Liver (tissue), 9 donors: Measurements from ENCODE around the gene PHAX. TPM values are rescaled to one million over a fixed set of nuclear protein-coding genes. Genes with fewer than 3 reads are reported as not detected.

ENCODE experiments used
- DNase-seq: peaks from one replicate; pipeline ENCODE4 v3.0.0-alpha.2; 2017; ENCODE audit warnings: low spot score
- H3K27ac ChIP-seq, 2 donors: one replicate each; pipeline ENCODE4 v1.7.0; 2013; ENCODE audit warnings: inconsistent platforms in 2 of 2, low read length in 2 of 2, control low read depth in 1 of 2, low read depth in 1 of 2, mild to moderate bottlenecking in 1 of 2
- H3K27me3 ChIP-seq, 4 donors: one replicate each; pipeline versions ENCODE4 v1.6.1 to v1.7.0; 2013; ENCODE audit warnings: low read length in 3 of 4, inconsistent platforms in 1 of 4, mild to moderate bottlenecking in 1 of 4, moderate library complexity in 1 of 4; ENCODE audit not compliant: control insufficient read depth in 4 of 4, insufficient read depth in 4 of 4
- H3K36me3 ChIP-seq, 4 donors: one replicate each; pipeline versions ENCODE4 v1.6.1 to v1.7.0; 2013; ENCODE audit warnings: low read length in 3 of 4, mild to moderate bottlenecking in 3 of 4, low read depth in 1 of 4, moderate library complexity in 1 of 4; ENCODE audit not compliant: control insufficient read depth in 4 of 4, insufficient read depth in 3 of 4
- H3K4me1 ChIP-seq, 4 donors: one replicate each; pipeline versions ENCODE4 v1.6.1 to v1.7.0; 2013; ENCODE audit warnings: low read length in 3 of 4, mild to moderate bottlenecking in 3 of 4, moderate library complexity in 1 of 4; ENCODE audit not compliant: control insufficient read depth in 4 of 4, insufficient read depth in 4 of 4
- H3K4me3 ChIP-seq, 3 donors: one replicate each; pipeline versions ENCODE4 v1.6.1 to v1.7.0; 2013; ENCODE audit warnings: low read length in 3 of 3, control low read depth in 1 of 3, low read depth in 1 of 3, mild to moderate bottlenecking in 1 of 3
- H3K9ac ChIP-seq, 2 donors: one replicate each; pipeline ENCODE4 v1.7.0; 2013; ENCODE audit warnings: low read length in 2 of 2, mild to moderate bottlenecking in 2 of 2, moderate library complexity in 2 of 2, control low read depth in 1 of 2, low read depth in 1 of 2
- H3K9me3 ChIP-seq, 4 donors: one replicate each; pipeline versions ENCODE4 v1.6.1 to v1.7.0; 2013; ENCODE audit warnings: low read length in 3 of 4; ENCODE audit not compliant: control insufficient read depth in 4 of 4
- EGR1 ChIP-seq, 2 donors: IDR thresholded peaks; 2 replicates each; pipeline ENCODE4 v1.6.1; 2016 to 2018; ENCODE audit warnings: antibody characterized with exemption in 2 of 2, low read depth in 2 of 2
- FOXA1 ChIP-seq: IDR thresholded peaks from 2 replicates; pipeline ENCODE4 v1.6.1; 2016; ENCODE audit warnings: antibody characterized with exemption
- FOXA2 ChIP-seq: IDR thresholded peaks from 2 replicates; pipeline ENCODE4 v1.6.1; 2016; ENCODE audit warnings: antibody characterized with exemption
- GABPA ChIP-seq, 2 donors: IDR thresholded peaks in 1 of 2; conservative IDR thresholded peaks in 1 of 2; 2 replicates each; pipeline ENCODE4 v1.6.1; 2016; ENCODE audit warnings: antibody characterized with exemption in 2 of 2, mild to moderate bottlenecking in 1 of 2, moderate library complexity in 1 of 2
- HNF4A ChIP-seq, 2 donors: conservative IDR thresholded peaks; 2 replicates each; pipeline ENCODE4 v1.6.1; 2016; ENCODE audit warnings: antibody characterized with exemption in 2 of 2, mild to moderate bottlenecking in 2 of 2
- HNF4G ChIP-seq: IDR thresholded peaks from 2 replicates; pipeline ENCODE4 v1.6.1; 2016; ENCODE audit warnings: antibody characterized with exemption
- JUND ChIP-seq, 2 donors: IDR thresholded peaks; 2 replicates each; pipeline ENCODE4 v1.6.1; 2016; ENCODE audit warnings: antibody characterized with exemption in 2 of 2
- RAD21 ChIP-seq, 2 donors: IDR thresholded peaks; 2 replicates each; pipeline ENCODE4 v1.6.1; 2016; ENCODE audit warnings: antibody characterized with exemption in 2 of 2, mild to moderate bottlenecking in 2 of 2
- RXRA ChIP-seq, 2 donors: IDR thresholded peaks; 2 replicates each; pipeline ENCODE4 v1.6.1; 2017 to 2018; ENCODE audit warnings: antibody characterized with exemption in 2 of 2, mild to moderate bottlenecking in 1 of 2
- SP1 ChIP-seq: IDR thresholded peaks from 2 replicates; pipeline ENCODE4 v1.6.1; 2018; ENCODE audit warnings: antibody characterized with exemption, mild to moderate bottlenecking
- TAF1 ChIP-seq: conservative IDR thresholded peaks from 2 replicates; pipeline ENCODE4 v1.6.1; 2016; ENCODE audit warnings: antibody characterized with exemption, mild to moderate bottlenecking
- YY1 ChIP-seq: IDR thresholded peaks from 2 replicates; pipeline ENCODE4 v1.6.1; 2016; ENCODE audit warnings: antibody characterized with exemption, mild to moderate bottlenecking
- WGBS: extraction: QIAGEN DNeasy Blood & Tissue Kit; methylation state at CpG from one replicate; pipeline ENCODE4 v1.1.7; 2013; 5-methylcytosine and 5-hydroxymethylcytosine counted together
- polyA plus RNA-seq, 2 donors: library from polyadenylated mRNA; stranded (reverse) in 1 of 2; unstranded in 1 of 2; fragments of 200-250 nt in 1 of 2; fragments of >200 nt in 1 of 2; fragmentation: Nextera tagmentation in 1 of 2; extraction: Ambion mirVana in 1 of 2; gene quantifications; one replicate each; pipeline versions ENCODE4 v1.2.1 to v1.2.3, GENCODE V29; 2013 to 2015
- total RNA-seq, 2 donors: library from RNA; depleted of rRNA; stranded (reverse); fragments of >200 nt; gene quantifications; one replicate each; pipeline ENCODE4 v1.2.3, GENCODE V29; 2014
- TF ChIP-seq, protein P1 (sequence below): IDR thresholded peaks from 2 replicates; pipeline ENCODE4 v1.6.1; 2016; ENCODE audit warnings: antibody characterized with exemption, mild to moderate bottlenecking
- TF ChIP-seq, protein P2 (sequence below): IDR thresholded peaks from 2 replicates; pipeline ENCODE4 v1.6.1; 2016; ENCODE audit warnings: antibody characterized with exemption
- TF ChIP-seq, protein P3 (sequence below): fragments of 150-350 bp; IDR thresholded peaks from 2 replicates; pipeline ENCODE4 v1.5.1; 2017; ENCODE audit warnings: improper control_type of control experiment, low read depth, low read length; ENCODE audit not compliant: missing input control
- TF ChIP-seq, protein P4 (sequence below): IDR thresholded peaks from 2 replicates; pipeline ENCODE4 v1.6.1; 2016; ENCODE audit warnings: antibody characterized with exemption
- TF ChIP-seq, protein P5 (sequence below): IDR thresholded peaks from 2 replicates; pipeline ENCODE4 v1.6.1; 2016; ENCODE audit warnings: antibody characterized with exemption
- donor health status: healthy.
- donor health status: healthy.
- donor health status: healthy.
- donor health status: healthy.
- donor health status: healthy.

The PHAX gene
- total and polyA plus RNA-seq, 4 donors, result 10.3 to 32.6 (median 25.1) TPM

DNA sequence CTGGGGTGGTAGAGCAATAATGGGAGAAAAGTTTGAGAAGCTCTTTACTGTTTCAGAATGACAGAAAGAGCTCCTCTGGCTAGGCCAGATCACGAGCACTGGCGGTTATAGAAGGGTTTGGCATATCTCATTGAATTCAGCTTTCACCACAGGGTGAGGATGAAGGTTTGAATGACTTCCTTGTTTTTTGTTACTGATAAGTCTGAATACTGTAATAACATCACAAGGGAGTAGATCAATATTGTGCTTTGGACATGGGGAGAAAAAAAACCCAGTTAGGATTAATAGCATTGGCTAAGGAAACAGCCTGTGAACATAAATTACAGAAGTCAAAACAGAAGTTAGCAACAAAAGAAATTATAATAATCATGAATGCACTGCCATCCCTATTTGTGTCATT lies 9.4 kb downstream of the PHAX start:
- 44% methylated on average over 2 of the region's 2 CpGs for WGBS
- Histone ChIP-seq H3K4me3 (no peak overlapping the region), H3K27me3 (no peaks in the 10 kb centered on the region), H3K27ac (no peak overlapping the region), H3K4me1 (peaks cover 8 to 28% (median 14%) of the 10 kb centered on the region in 4 donors), H3K36me3 (peaks cover 0 to 17% (median 8%) of the 10 kb centered on the region in 4 donors), H3K9ac (no peak overlapping the region), H3K9me3 (no peaks in the 10 kb centered on the region)
- no peak for TF ChIP-seq RXRA (IDR thresholded peaks at IDR 0.05)
- TF ChIP-seq RAD21 (IDR thresholded peaks at IDR 0.05), result no peak
- no peak for TF ChIP-seq FOXA2
- TF ChIP-seq, protein P1, sequence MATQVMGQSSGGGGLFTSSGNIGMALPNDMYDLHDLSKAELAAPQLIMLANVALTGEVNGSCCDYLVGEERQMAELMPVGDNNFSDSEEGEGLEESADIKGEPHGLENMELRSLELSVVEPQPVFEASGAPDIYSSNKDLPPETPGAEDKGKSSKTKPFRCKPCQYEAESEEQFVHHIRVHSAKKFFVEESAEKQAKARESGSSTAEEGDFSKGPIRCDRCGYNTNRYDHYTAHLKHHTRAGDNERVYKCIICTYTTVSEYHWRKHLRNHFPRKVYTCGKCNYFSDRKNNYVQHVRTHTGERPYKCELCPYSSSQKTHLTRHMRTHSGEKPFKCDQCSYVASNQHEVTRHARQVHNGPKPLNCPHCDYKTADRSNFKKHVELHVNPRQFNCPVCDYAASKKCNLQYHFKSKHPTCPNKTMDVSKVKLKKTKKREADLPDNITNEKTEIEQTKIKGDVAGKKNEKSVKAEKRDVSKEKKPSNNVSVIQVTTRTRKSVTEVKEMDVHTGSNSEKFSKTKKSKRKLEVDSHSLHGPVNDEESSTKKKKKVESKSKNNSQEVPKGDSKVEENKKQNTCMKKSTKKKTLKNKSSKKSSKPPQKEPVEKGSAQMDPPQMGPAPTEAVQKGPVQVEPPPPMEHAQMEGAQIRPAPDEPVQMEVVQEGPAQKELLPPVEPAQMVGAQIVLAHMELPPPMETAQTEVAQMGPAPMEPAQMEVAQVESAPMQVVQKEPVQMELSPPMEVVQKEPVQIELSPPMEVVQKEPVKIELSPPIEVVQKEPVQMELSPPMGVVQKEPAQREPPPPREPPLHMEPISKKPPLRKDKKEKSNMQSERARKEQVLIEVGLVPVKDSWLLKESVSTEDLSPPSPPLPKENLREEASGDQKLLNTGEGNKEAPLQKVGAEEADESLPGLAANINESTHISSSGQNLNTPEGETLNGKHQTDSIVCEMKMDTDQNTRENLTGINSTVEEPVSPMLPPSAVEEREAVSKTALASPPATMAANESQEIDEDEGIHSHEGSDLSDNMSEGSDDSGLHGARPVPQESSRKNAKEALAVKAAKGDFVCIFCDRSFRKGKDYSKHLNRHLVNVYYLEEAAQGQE, result no peak
- TF ChIP-seq, protein P2, sequence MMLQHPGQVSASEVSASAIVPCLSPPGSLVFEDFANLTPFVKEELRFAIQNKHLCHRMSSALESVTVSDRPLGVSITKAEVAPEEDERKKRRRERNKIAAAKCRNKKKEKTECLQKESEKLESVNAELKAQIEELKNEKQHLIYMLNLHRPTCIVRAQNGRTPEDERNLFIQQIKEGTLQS, result no peak
- no peak for TF ChIP-seq EGR1 (IDR thresholded peaks at IDR 0.05; ENCODE audit: low read depth in 2 of 2)
- TF ChIP-seq, protein P3, sequence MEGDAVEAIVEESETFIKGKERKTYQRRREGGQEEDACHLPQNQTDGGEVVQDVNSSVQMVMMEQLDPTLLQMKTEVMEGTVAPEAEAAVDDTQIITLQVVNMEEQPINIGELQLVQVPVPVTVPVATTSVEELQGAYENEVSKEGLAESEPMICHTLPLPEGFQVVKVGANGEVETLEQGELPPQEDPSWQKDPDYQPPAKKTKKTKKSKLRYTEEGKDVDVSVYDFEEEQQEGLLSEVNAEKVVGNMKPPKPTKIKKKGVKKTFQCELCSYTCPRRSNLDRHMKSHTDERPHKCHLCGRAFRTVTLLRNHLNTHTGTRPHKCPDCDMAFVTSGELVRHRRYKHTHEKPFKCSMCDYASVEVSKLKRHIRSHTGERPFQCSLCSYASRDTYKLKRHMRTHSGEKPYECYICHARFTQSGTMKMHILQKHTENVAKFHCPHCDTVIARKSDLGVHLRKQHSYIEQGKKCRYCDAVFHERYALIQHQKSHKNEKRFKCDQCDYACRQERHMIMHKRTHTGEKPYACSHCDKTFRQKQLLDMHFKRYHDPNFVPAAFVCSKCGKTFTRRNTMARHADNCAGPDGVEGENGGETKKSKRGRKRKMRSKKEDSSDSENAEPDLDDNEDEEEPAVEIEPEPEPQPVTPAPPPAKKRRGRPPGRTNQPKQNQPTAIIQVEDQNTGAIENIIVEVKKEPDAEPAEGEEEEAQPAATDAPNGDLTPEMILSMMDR, result no peak
- no peak for TF ChIP-seq YY1
- no peak for TF ChIP-seq SP1
- TF ChIP-seq GABPA (IDR thresholded peaks at IDR 0.05 in 1 of 2, conservative IDR thresholded peaks at IDR 0.05 in 1 of 2), result no peak
- no peak for TF ChIP-seq JUND (IDR thresholded peaks at IDR 0.05)
- TF ChIP-seq FOXA1, result no peak
- no peak for TF ChIP-seq HNF4G
- TF ChIP-seq, protein P4, sequence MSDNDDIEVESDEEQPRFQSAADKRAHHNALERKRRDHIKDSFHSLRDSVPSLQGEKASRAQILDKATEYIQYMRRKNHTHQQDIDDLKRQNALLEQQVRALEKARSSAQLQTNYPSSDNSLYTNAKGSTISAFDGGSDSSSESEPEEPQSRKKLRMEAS, result no peak
- no peak for TF ChIP-seq TAF1
- TF ChIP-seq HNF4A (conservative IDR thresholded peaks at IDR 0.05), result no peak
- DNase-seq, result no peak

DNA sequence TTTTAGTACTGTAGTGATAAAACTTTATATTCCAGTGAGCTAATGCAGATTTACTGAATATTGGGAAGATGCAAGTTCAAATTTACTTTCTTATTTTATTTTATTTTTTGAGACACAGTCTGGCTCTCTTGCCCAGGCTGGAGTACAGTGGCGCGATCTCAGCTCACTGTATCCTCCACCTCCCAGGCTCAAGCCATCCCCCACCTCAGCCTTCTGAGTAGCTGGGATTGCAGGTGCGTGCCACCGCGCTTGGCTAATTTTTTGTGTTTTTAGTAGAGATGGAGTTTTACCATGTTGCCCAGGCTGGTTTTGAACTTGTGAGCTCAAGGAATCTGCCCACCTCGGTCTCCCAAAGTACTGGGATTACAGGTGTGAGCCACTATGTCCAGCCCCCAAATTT lies 9.9 kb downstream of the PHAX start:
- H3K4me1 ChIP-seq, result peaks cover 6 to 27% (median 11%) of the 10 kb centered on the region in 4 donors
- no peaks in the 10 kb centered on the region for H3K9me3 ChIP-seq
- TF ChIP-seq FOXA1, result no peak
- no peak for TF ChIP-seq RAD21 (IDR thresholded peaks at IDR 0.05)
- TF ChIP-seq, protein P5, sequence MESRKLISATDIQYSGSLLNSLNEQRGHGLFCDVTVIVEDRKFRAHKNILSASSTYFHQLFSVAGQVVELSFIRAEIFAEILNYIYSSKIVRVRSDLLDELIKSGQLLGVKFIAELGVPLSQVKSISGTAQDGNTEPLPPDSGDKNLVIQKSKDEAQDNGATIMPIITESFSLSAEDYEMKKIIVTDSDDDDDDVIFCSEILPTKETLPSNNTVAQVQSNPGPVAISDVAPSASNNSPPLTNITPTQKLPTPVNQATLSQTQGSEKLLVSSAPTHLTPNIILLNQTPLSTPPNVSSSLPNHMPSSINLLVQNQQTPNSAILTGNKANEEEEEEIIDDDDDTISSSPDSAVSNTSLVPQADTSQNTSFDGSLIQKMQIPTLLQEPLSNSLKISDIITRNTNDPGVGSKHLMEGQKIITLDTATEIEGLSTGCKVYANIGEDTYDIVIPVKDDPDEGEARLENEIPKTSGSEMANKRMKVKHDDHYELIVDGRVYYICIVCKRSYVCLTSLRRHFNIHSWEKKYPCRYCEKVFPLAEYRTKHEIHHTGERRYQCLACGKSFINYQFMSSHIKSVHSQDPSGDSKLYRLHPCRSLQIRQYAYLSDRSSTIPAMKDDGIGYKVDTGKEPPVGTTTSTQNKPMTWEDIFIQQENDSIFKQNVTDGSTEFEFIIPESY, result no peak
- TF ChIP-seq, protein P2, result no peak
- no peak for TF ChIP-seq HNF4G
- no peak overlapping the region for H3K4me3 ChIP-seq
- 98% methylated on average over 6 of the region's 6 CpGs for WGBS
- no peak overlapping the region for H3K9ac ChIP-seq
- DNase-seq, result no peak
- H3K27me3 ChIP-seq, result no peaks in the 10 kb centered on the region
- peaks cover 0 to 13% (median 8%) of the 10 kb centered on the region in 4 donors for H3K36me3 ChIP-seq
- no peak overlapping the region for H3K27ac ChIP-seq
